GM12801 (cell line): ENCODE measurements around the gene BMP2K.

Experiments used
- CTCF ChIP-seq: IDR thresholded peaks from one replicate; pipeline ENCODE4 v1.5.1; 2011; ENCODE audit warnings: control low read depth; ENCODE audit not compliant: insufficient read length; ENCODE audit errors: extremely low read depth

BMP2K gene

DNA sequence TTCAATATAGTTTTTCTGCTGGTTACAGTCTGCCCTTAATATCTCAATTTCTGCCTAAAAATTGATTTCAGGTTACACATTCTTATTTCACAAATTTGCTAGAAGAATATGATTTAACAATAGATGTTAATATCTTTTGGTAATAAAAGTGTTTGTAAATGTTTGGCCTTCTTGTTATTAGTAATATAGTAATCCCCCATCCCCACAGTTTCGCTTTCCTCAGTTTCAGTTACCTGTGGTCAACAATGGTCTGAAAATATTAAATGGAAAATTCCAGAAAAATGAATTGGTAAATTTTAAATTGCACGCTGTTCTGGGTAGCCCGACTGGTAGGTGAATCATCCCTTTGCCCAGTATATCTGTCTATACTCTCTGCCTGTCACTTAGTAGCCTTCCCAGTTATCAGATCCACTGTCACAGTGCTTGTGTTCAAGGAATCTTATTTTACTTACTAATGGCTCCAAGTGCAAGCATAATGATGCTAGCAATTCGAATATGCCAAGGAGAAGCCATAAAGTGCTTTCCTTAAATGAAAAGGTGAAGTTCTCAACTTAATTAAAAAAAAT, 3.5 kb upstream of the BMP2K start:
- no peak for TF ChIP-seq CTCF

GRCh38 chr4:78774417-78774816, 1.7 kb upstream of the BMP2K start:
- no peak for TF ChIP-seq CTCF

DNA sequence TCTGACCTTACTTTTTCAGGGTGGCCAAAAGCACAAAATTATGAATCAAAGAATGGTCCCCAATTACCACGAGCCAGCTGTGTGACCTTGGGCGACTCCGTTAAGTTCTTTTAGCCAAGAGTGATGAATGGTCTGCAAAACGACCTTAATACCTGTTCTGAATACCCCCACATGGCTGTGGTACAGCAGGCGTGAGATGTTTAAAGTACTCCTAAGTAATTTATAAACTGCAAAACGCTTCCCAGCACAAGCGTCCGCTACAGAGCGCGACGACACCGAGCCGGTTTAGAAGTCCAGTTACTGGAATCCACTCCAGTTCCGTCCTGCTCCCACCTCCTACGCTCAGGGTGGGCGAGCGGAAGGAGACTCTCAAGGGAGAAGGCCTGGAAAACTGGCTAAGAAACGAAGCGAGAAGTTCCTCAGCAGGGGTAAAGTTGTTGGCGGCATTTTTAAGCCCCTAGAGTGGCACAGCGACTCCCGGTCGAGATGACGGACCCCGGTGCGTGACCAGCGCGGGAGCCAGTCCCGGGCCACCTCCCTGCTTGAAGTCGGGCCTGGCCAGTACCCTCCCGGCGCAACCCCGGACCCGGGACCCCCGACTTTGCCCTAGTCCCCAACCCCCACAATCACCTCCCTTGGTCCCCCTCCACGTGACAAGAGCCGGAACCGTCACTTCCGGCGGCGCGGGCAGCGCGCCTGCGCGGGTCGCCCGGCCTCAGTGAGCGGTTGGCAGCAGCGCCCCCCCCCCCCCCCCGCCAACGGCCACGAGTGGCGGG, 659 bp upstream of the BMP2K start:
- no peak for TF ChIP-seq CTCF

GRCh38 chr4:78776729-78777575, 802 bp downstream of the BMP2K start:
- no peak for TF ChIP-seq CTCF

- TF ChIP-seq CTCF = no peak
Measured at GRCh38 chr4:78777576-78777940, 1.4 kb downstream of the BMP2K start.

DNA sequence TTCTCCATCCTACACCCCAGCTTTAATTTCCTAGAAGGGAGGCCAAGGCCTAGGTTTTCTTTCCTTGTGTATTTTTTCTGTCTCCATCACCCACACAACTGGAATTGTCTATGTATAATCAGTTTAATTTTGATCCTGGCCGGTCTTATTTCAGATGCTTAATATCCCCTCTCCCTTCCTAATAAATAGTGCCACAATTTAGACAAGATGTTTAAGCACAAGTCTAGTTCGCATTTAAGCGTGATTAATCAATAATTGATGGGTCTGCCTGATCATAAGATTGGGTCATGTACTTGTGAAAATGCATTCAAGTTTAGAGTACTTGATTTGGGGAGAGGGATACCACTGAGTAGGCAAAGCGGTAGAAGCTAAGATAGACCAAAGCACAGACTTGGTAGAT, 2.4 kb downstream of the BMP2K start:
- no peak for TF ChIP-seq CTCF

- TF ChIP-seq CTCF = no peak
Measured at GRCh38 chr4:78779280-78779679, 3.1 kb downstream of the BMP2K start.
